HEK293T (cell line): ENCODE results near the gene POLDIP3.

Source experiments
- FOXA1 ChIP-seq: fragments of 450-650 bp; IDR thresholded peaks from 2 replicates; pipeline ENCODE4 v1.6.1; 2016; ENCODE audit warnings: mild to moderate bottlenecking
- FOXK2 ChIP-seq: fragments of 450-650 bp; IDR thresholded peaks from 2 replicates; pipeline ENCODE4 v1.6.1; 2016; ENCODE audit warnings: mild to moderate bottlenecking
- FOXM1 ChIP-seq: fragments of 450-650 bp; IDR thresholded peaks from 2 replicates; pipeline ENCODE4 v1.6.1; 2017; ENCODE audit warnings: mild to moderate bottlenecking, borderline replicate concordance
- PKNOX1 ChIP-seq: fragments of 450-650 bp; IDR thresholded peaks from 2 replicates; pipeline ENCODE4 v1.6.1; 2016

DNA sequence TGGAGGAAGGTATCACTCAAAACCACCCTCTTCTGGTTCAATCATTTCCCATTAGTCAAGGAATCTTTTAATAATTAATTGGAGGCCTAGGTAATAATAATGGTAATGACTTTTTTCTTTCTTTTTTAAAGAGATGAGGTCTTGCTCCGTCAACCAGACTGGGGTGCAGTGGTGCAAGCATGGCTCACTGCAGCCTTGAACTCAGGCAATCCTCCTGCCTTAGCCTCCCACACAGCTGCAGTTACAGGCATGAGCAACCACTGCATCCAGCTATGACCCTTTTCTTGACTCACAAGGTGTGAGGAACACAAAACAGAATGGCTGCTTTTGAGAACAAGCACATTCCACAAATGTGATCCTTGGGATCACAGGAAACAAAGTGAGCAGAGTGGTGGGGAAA lies 3.6 kb downstream of the POLDIP3 start:
- TF ChIP-seq FOXA1 (no peak), PKNOX1 (no peak), FOXM1 (no peak), FOXK2 (no peak)
